A549 (cell line): ENCODE measurements around the gene ZNF540. TPM values are rescaled to one million over a fixed set of nuclear protein-coding genes. Genes with fewer than 3 reads are reported as not detected.

Source experiments
- ATAC-seq, 2 experiments: fragments of 200-7000 bp in 1 of 2; fragments of >200 bp in 1 of 2; cut with Nextera tagmentation in 1 of 2; cut with Tn5 transposase in 1 of 2; 3 replicates each; pipeline versions ENCODE4 v1.8.0 to v1.9.1; 2018 to 2020; ENCODE audit warnings: mild to moderate bottlenecking in 1 of 2, moderate library complexity in 1 of 2
- CTCF ChIA-PET: fragments of 300-600 bp; sonication (Branson Sonifier 250); formaldehyde crosslinking; extraction: SDS; loops from one replicate; lab custom pipeline; 2021; ENCODE audit warnings: antibody characterized with exemption, inconsistent platforms; lab: Yijun Ruan, JAX
- POLR2A ChIA-PET: fragments of 350-600 bp; formaldehyde crosslinking; extraction: SDS; loops from one replicate; lab custom pipeline; 2021; ENCODE audit warnings: antibody characterized with exemption, inconsistent platforms; lab: Yijun Ruan, JAX
- DNase-seq, 2 experiments: peaks; one replicate each; pipeline versions ENCODE4 v3.0.0 to v3.0.0-alpha.2; 2011 to 2016; ENCODE audit warnings: low read depth in 1 of 2, low spot score in 1 of 2
- FAIRE-seq: peaks from 2 replicates; lab custom pipeline; 2011; peaks lifted over from hg19 to GRCh38; lab: Jason Lieb, UNC
- H3K27ac ChIP-seq, 2 experiments: fragments of >200 bp; sonication (Bioruptor Twin); formaldehyde crosslinking; 3 replicates each; pipeline ENCODE4 v1.5.1; 2016 to 2017
- H3K4me1 ChIP-seq: fragments of >200 bp; sonication (Bioruptor Twin); formaldehyde crosslinking; 3 replicates; pipeline ENCODE4 v1.6.1; 2016
- H3K4me2 ChIP-seq: fragments of >200 bp; sonication (Bioruptor Twin); formaldehyde crosslinking; 3 replicates; pipeline ENCODE4 v1.6.1; 2016
- H3K4me3 ChIP-seq: fragments of >200 bp; sonication (Bioruptor Twin); formaldehyde crosslinking; 3 replicates; pipeline ENCODE4 v1.5.1; 2016
- H3K9me3 ChIP-seq: fragments of >200 bp; sonication (Bioruptor Twin); formaldehyde crosslinking; 3 replicates; pipeline ENCODE4 v1.6.1; 2016
- CEBPB ChIP-seq, 2 experiments: fragments of >200 bp in 1 of 2; sonication (Bioruptor Twin) in 1 of 2; formaldehyde crosslinking in 1 of 2; IDR thresholded peaks; 2 replicates each; pipeline ENCODE4 v1.6.1; 2012 to 2016
- CTCF ChIP-seq: fragments of >200 bp; sonication (Bioruptor Twin); formaldehyde crosslinking; IDR thresholded peaks from 3 replicates; pipeline ENCODE4 v1.5.1; 2016
- ELK1 ChIP-seq: fragments of 150-350 bp; IDR thresholded peaks from 2 replicates; pipeline ENCODE4 v1.6.1; 2014; ENCODE audit warnings: low read depth, mild to moderate bottlenecking, low read length
- FOXS1 ChIP-seq: fragments of 250-450 bp; sonication (Bioruptor Pico); IDR thresholded peaks from 2 replicates; pipeline ENCODE4 v1.5.0; 2020; ENCODE audit warnings: mild to moderate bottlenecking, moderate library complexity
- GATA3 ChIP-seq: IDR thresholded peaks from 2 replicates; pipeline ENCODE4 v1.6.1; 2012; ENCODE audit warnings: borderline replicate concordance
- JUN ChIP-seq, 2 experiments: fragments of >200 bp; sonication (Bioruptor Twin); formaldehyde crosslinking; IDR thresholded peaks; 2 replicates in 1 of 2; 3 replicates in 1 of 2; pipeline ENCODE4 v1.6.1; 2016 to 2017
- MAX ChIP-seq: IDR thresholded peaks from 2 replicates; pipeline ENCODE4 v1.6.1; 2012
- MYC ChIP-seq: IDR thresholded peaks from 2 replicates; pipeline ENCODE4 v1.6.1; 2012; ENCODE audit warnings: mild to moderate bottlenecking, inconsistent platforms, low read length, improper control_type of control experiment, borderline replicate concordance
- PHF8 ChIP-seq: fragments of 200-600 bp; sonication (generic); IDR thresholded peaks from 2 replicates; pipeline ENCODE4 v1.6.1; 2016; ENCODE audit warnings: low read depth, mild to moderate bottlenecking, antibody characterized with exemption, moderate library complexity, borderline replicate concordance
- POLR2A ChIP-seq: IDR thresholded peaks from 2 replicates; pipeline ENCODE4 v1.6.1; 2012; ENCODE audit warnings: mild to moderate bottlenecking, low read length
- RNF2 ChIP-seq: fragments of 200-600 bp; sonication (generic); IDR thresholded peaks from 2 replicates; pipeline ENCODE4 v1.6.1; 2016; ENCODE audit warnings: low read depth, mild to moderate bottlenecking, antibody characterized with exemption, moderate library complexity, borderline replicate concordance
- USF2 ChIP-seq: fragments of 450-650 bp; IDR thresholded peaks from 2 replicates; pipeline ENCODE4 v1.6.1; 2014; ENCODE audit warnings: antibody characterized with exemption
- WGBS: methylation state at CpG from one replicate; pipeline ENCODE4 v1.1.6; 2017; ENCODE audit errors: missing lambda C conversion rate; 5-methylcytosine and 5-hydroxymethylcytosine counted together
- polyA minus RNA-seq: library from RNA; depleted of rRNA, polyadenylated mRNA; stranded (reverse); fragments of >200 nt; gene quantifications from 2 replicates; pipeline ENCODE4 v1.2.3, GENCODE V29; 2011; rRNA and poly(A)+ RNA removed
- polyA plus RNA-seq, 4 experiments: library from polyadenylated mRNA; depleted of rRNA in 3 of 4; stranded (reverse); fragments of >200 nt; fragmentation: RNase III in 1 of 4; extraction: RNeasy Plus Mini Kit Qiagen cat#74134 plus additional on column Dnase treatment in 1 of 4; gene quantifications; 2 replicates in 3 of 4; 3 replicates in 1 of 4; pipeline ENCODE4 v1.2.3, GENCODE V29; 2011 to 2017
- TF ChIP-seq, protein P1 (sequence below): IDR thresholded peaks from 2 replicates; pipeline ENCODE4 v1.6.1; 2012; ENCODE audit warnings: low read depth, borderline replicate concordance
- TF ChIP-seq, protein P2 (sequence below): IDR thresholded peaks from 2 replicates; pipeline ENCODE4 v1.6.1; 2012

Gene ZNF540
- 0.12 and 0.13 TPM in 2 replicates for polyA plus RNA-seq (2011; rRNA removed)
- polyA plus RNA-seq (2012; cell fraction: cytosol; rRNA removed): 0.05 TPM in 1 of 2 replicates, not detected in the other
- polyA plus RNA-seq (2012; cell fraction: nucleus; rRNA removed): not detected in 2 replicates
- 0.15 to 0.39 TPM (median 0.22 TPM) in 3 replicates for polyA plus RNA-seq (2017; fragmentation: RNase III; extraction: RNeasy Plus Mini Kit Qiagen cat#74134 plus additional on column Dnase treatment)
- not detected in 2 replicates for polyA minus RNA-seq

DNA sequence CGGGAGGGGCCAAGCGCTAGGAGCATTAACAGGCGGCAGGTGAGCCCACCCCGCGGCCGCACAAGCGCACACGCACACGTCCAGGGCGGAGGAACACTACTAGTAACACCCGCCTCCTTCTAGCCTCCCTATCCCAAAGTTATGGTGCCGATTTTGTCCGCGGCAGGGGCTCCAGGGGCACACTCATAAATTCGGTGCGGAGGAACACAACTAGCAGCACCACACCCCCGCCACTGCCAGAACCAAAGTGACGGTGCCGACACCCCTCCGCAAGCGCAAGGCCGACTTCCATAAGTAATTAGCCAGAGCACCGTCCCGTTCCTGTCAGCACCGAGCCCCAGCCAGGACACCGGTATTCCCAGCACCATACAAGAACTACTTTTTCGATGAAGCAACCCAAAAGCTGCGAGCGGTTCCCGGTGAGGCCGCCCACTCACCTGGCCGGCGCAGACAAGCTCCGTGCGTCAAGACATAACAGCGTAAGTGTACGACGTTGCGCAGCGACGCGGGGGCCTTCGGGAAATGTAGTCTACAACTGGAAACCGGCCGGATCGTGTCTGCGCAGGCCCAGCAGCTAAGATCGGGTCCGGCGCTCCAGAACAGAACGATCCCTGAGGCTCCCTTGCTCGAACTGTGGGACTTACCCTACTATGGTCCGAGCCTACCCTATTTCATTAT is at the start of gene ZNF540, which contains the start of gene ZNF571:
TSS of gene ZNF540 (plus strand) at position 573 of the 678 bp plus-strand sequence. CDS start 3,572 bp downstream, outside the sequence.
TSS of gene ZNF571 (minus strand) at position 489 of the 678 bp plus-strand sequence. CDS start 8,116 bp downstream, outside the sequence.
- TF ChIP-seq ELK1 (no peak), MAX (peak; percentile 56), FOXS1 (CRISPR knock-in tag) (0 out of 2 replicates have a peak, but pooled peaks have one; percentile 14), MYC (0 out of 2 replicates have a peak, but pooled peaks have one; percentile 46), CTCF (no peak), POLR2A (peak; percentile 43; the same call in 1 of the 2 replicates), GATA3 (peak; percentile 34), JUN (IDR thresholded peaks at IDR 0.05) (peak in 1 of 2 experiments; percentile 54; a peak in 1 of 5 replicates), USF2 (no peak), RNF2 (no peak), CEBPB (IDR thresholded peaks at IDR 0.05) (peak; percentile 31 to 68; a peak in 3 of 4 replicates), PHF8 (peak; percentile 15; the same call in 1 of the 2 replicates)
- TF ChIP-seq, protein P1, sequence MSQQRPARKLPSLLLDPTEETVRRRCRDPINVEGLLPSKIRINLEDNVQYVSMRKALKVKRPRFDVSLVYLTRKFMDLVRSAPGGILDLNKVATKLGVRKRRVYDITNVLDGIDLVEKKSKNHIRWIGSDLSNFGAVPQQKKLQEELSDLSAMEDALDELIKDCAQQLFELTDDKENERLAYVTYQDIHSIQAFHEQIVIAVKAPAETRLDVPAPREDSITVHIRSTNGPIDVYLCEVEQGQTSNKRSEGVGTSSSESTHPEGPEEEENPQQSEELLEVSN: peak; percentile 61; the same call in 1 of the 2 replicates
- TF ChIP-seq, protein P2, sequence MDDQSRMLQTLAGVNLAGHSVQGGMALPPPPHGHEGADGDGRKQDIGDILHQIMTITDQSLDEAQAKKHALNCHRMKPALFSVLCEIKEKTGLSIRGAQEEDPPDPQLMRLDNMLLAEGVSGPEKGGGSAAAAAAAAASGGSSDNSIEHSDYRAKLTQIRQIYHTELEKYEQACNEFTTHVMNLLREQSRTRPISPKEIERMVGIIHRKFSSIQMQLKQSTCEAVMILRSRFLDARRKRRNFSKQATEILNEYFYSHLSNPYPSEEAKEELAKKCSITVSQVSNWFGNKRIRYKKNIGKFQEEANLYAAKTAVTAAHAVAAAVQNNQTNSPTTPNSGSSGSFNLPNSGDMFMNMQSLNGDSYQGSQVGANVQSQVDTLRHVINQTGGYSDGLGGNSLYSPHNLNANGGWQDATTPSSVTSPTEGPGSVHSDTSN: peak; percentile 59; the same call in 1 of the 2 replicates
- peak within 1 kb of the TSS; percentile 57 for H3K4me3 ChIP-seq
- ATAC-seq: peak; percentile 98 to 100
- no peaks in the 10 kb centered on the region for H3K4me1 ChIP-seq
- 9% methylated on average over 53 of the region's 53 CpGs for WGBS
- ChIA-PET CTCF (interaction anchor here (0.6 to 1.3 kb wide), 3 partner anchors 10 to 577 kb away, joined by 3 to 4 read pairs (median 3); no protein-coding TSS in a partner anchor), POLR2A (interaction anchor here (0.5 to 1.5 kb wide), 10 partner anchors 11 to 1380 kb away, joined by 3 to 9 read pairs (median 4); partner anchors contain the start of genes ZFP30, ZNF146, ZNF383 and ZNF527)
- peak within 1 kb of the TSS; percentile 50 to 72; a peak in 5 of 6 replicates for H3K27ac ChIP-seq
- peak; percentile 83 to 97 for DNase-seq
- FAIRE-seq: peak; percentile 67
- H3K9me3 ChIP-seq: peaks cover 88% of the 10 kb centered on the region
- peak within 1 kb of the TSS; percentile 81 for H3K4me2 ChIP-seq
